GM12872 (cell line): Measurements from ENCODE around the gene URGCP.

Experiments
- CTCF ChIP-seq: IDR thresholded peaks from 3 replicates; pipeline ENCODE4 v1.5.1; 2011; ENCODE audit warnings: low read depth, mild to moderate bottlenecking, low read length, moderate library complexity; ENCODE audit not compliant: insufficient read depth

Gene URGCP

GRCh38 chr7:43943417-43944187 is 37.2 kb upstream of the URGCP start:
- TF ChIP-seq CTCF: no peak

- TF ChIP-seq CTCF: no peak
Observed at GRCh38 chr7:43942997-43943396, 36.6 kb upstream of the URGCP start.

GRCh38 chr7:43942250-43942649 is 35.9 kb upstream of the URGCP start:
- TF ChIP-seq CTCF: no peak

GRCh38 chr7:43938892-43939482 is 32.6 kb upstream of the URGCP start:
- no peak for TF ChIP-seq CTCF

GRCh38 chr7:43937444-43937843 is 31.0 kb upstream of the URGCP start:
- TF ChIP-seq CTCF: no peak

GRCh38 chr7:43933902-43934560 is 27.6 kb upstream of the URGCP start:
- TF ChIP-seq CTCF: no peak

- no peak for TF ChIP-seq CTCF
Observed at GRCh38 chr7:43931346-43931745, 24.9 kb upstream of the URGCP start.
